ENCODE measurements around the gene ESF1.
"Not testable (repeated sequence)": the region's sequence is repeated elsewhere in the genome, so short reads cannot be mapped to it uniquely, and the experiment has no call there.

Gene ESF1

GRCh38 chr20:13753436-13754036 lies 31.2 kb downstream of the ESF1 start:
- H3K27ac ChIP-seq, result no peak overlapping the region
- TF ChIP-seq CTCF (conservative IDR thresholded peaks at IDR 0.05) (no peak), ZFX (IDR thresholded peaks at IDR 0.05) (no peak)

DNA sequence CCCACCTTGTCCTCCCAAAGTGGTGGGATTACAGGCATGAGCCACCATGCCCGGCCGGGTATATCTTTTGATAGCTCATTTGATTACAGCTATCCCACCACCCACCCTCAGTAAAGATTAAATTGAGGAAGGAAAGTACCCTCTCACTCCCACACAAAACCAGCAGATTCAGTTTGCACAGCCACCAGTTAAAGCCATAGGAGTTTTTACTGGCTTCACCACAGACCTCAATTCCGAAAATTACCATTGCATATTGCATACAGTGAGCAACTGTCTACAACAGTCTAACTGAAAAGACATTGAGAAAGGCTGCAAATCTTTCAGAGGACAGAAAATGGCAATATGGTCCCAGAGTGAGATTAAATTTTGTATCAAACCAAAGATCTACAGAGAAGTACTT lies 34.9 kb downstream of the ESF1 start:
- TF ChIP-seq CTCF (conservative IDR thresholded peaks at IDR 0.05) (no peak), ZFX (IDR thresholded peaks at IDR 0.05) (no peak)
- no peak overlapping the region for H3K27ac ChIP-seq

DNA sequence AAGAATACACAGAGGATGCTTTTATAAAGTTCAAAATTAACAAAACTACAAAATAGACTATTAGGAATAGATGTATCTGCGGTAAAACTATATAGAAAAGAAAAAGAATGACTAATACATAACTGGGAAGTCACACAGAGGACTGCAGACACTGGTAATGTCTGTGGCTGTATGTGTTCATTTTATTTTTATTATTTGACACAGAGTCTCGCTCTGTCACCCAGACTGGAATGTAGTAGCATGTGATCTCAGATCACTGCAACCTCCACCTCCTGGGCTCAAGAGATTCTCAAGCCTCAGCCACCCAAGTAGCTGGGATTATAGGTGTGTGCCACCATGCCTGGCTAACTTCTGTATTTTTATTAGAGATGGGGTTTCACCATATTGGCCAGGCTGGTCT lies 38.9 kb downstream of the ESF1 start:
- TF ChIP-seq ZFX (IDR thresholded peaks at IDR 0.05) (no peak), CTCF (conservative IDR thresholded peaks at IDR 0.05) (no peak)
- no peak overlapping the region for H3K27ac ChIP-seq

DNA sequence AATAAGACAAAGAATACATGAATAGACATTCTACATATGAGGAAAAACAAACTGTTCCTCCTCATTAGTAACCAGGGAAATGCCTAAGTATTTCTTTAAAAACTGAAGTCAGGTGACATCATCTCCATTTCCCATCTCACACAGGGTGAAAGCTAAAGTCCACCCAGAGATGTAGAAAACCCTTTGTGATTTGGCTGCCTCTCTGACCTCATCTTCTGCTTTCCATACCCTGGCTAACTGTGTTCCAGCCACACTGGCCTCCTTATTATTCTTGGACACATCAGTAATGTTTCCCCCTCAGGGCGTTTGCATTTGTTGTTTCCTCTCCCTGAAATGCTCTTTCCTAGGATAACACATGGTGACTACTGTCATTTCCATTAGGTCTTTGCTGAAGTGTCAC lies 40.4 kb downstream of the ESF1 start:
- H3K27ac ChIP-seq, result no peak overlapping the region
- TF ChIP-seq ZFX (IDR thresholded peaks at IDR 0.05), result no peak
- no peak for TF ChIP-seq CTCF (conservative IDR thresholded peaks at IDR 0.05)

DNA sequence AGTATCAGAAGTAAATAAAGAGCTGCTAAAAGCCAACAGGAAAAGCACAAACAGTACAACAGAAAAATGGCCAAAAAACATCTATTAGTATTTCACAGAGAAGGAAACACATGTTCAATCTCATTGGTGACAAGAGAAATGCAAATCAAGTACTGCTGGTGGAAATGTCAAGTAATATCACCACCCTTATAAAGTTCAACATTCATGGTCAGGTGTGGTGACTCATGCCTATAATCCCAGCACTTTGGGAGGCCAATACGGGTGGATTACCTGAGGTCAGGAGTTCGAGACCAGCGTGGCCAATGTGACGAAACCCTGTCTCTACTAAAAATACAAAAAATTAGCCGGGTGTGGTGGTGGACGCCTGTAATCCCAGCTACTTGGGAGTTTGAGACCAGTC lies 42.8 kb downstream of the ESF1 start:
- TF ChIP-seq CTCF (conservative IDR thresholded peaks at IDR 0.05) (no peak), ZFX (IDR thresholded peaks at IDR 0.05) (no peak)
- no peak overlapping the region for H3K27ac ChIP-seq

GRCh38 chr20:13739731-13740649 lies 44.7 kb downstream of the ESF1 start:
- H3K27ac ChIP-seq, result peak overlapping the region; percentile 31; the same call in 1 of the 2 replicates
- TF ChIP-seq CTCF (conservative IDR thresholded peaks at IDR 0.05) (no peak), ZFX (IDR thresholded peaks at IDR 0.05) (no peak)

- H3K27ac ChIP-seq, result not testable (repeated sequence)
Measured at GRCh38 chr20:13738187-13738586, 46.5 kb downstream of the ESF1 start.
